Smooth muscle cell of the umbilical artery (primary cell): ENCODE measurements around the gene TET3. TPM values are rescaled to one million over a fixed set of nuclear protein-coding genes. Genes with fewer than 3 reads are reported as not detected.

ENCODE experiments used
- total RNA-seq: library from RNA; depleted of rRNA; stranded (reverse); fragments of >200 nt; gene quantifications from 2 replicates; pipeline ENCODE4 v1.2.3, GENCODE V29; 2014

TET3 gene
- 3.6 and 5.9 TPM in 2 replicates for total RNA-seq

DNA sequence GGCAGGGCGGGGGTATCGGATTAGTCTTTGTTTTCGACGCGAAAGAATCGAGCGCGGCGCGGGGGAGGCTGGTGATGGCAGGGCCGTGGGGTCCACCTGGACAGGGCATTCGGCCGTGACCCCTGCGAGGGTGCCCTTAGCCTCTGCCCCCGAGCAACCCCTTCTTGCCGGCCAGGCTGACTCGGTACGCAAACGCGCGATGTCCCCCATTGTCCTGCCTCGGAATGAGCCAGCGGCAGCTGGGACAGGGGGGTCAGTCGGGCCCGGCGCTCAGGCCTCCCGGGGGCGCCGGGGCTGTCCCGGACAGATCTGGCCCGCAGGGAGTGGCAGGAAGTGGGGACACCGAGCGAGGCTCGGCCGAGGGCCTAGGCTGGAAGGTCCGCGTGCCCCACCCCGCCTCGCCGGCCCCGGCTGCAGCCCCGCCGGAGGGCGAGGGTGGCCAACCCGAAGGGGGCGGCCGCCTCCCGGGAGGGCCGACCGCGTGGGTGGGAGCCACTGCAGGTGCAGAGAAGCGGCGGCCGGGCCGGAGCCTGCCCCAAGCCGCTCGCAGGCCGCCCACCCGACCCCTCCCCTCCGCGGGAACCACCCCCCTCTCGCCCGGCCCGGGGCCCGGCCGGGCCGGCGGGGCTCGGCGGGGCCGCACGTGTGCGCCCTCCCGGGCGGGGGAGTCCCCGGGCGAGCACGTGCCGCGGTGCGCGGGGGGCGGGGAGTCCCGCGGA is at the start of gene TET3:
TSS of gene TET3 (plus strand) at position 708 of the 719 bp plus-strand sequence. CDS start 1,494 bp downstream, outside the sequence.

Other genes with a start within 250 kb of the TET3 start
- gene TPRKB, start 247.6 kb upstream of the TET3 start, total RNA-seq: 14.8 and 18.6 TPM in 2 replicates
- 27.6 and 28.6 TPM in 2 replicates for gene DUSP11, start 204.8 kb upstream of the TET3 start, total RNA-seq
- gene C2orf78, start 200.7 kb upstream of the TET3 start, total RNA-seq: not detected in 2 replicates
- gene STAMBP, start 155.9 kb upstream of the TET3 start, total RNA-seq: 23.5 and 35.5 TPM in 2 replicates
- gene ACTG2, start 91.9 kb upstream of the TET3 start, total RNA-seq: 94.1 and 175 TPM in 2 replicates
- 40.1 and 54.6 TPM in 2 replicates for gene DGUOK, start 58.0 kb upstream of the TET3 start, total RNA-seq
- gene BOLA3, start 163.0 kb downstream of the TET3 start, total RNA-seq: 26.3 and 29.4 TPM in 2 replicates
- gene MOB1A, start 194.0 kb downstream of the TET3 start, total RNA-seq: 109 and 159 TPM in 2 replicates
- 195 and 222 TPM in 2 replicates for gene MTHFD2, start 213.7 kb downstream of the TET3 start, total RNA-seq